Measurements from ENCODE around the gene TCF4.

TCF4 gene

GRCh38 chr18:55321265-55322177, 266.5 kb downstream of the TCF4 start:
- peak; percentile 64 for DNase-seq (ENCODE audit: low read depth)

- no peak for DNase-seq (ENCODE audit: low read depth)
These were observed 267.3 kb downstream of the TCF4 start for GRCh38 chr18:55320424-55321264.

GRCh38 chr18:55319459-55320193, 268.4 kb downstream of the TCF4 start:
- DNase-seq (ENCODE audit: low read depth), result peak; percentile 53

GRCh38 chr18:55318951-55319441, 269.0 kb downstream of the TCF4 start:
- peak; percentile 60 for DNase-seq (ENCODE audit: low read depth)

- no peak for DNase-seq (ENCODE audit: low read depth)
These were observed 270.1 kb downstream of the TCF4 start for GRCh38 chr18:55317864-55318263.

GRCh38 chr18:55317324-55317723, 270.7 kb downstream of the TCF4 start:
- no peak for DNase-seq (ENCODE audit: low read depth)

GRCh38 chr18:55316486-55317184, 271.4 kb downstream of the TCF4 start:
- DNase-seq (ENCODE audit: low read depth), result no peak

- no peak for DNase-seq (ENCODE audit: low read depth)
These were observed 273.3 kb downstream of the TCF4 start for GRCh38 chr18:55314615-55315237.

GRCh38 chr18:55314031-55314430, 274.0 kb downstream of the TCF4 start:
- DNase-seq (ENCODE audit: low read depth), result no peak

- no peak for DNase-seq (ENCODE audit: low read depth)
These were observed 277.1 kb downstream of the TCF4 start for GRCh38 chr18:55310863-55311262.

GRCh38 chr18:55310044-55310676, 277.8 kb downstream of the TCF4 start:
- DNase-seq (ENCODE audit: low read depth), result no peak

GRCh38 chr18:55309249-55309648, 278.7 kb downstream of the TCF4 start:
- no peak for DNase-seq (ENCODE audit: low read depth)

- no peak for DNase-seq (ENCODE audit: low read depth)
These were observed 280.5 kb downstream of the TCF4 start for GRCh38 chr18:55307505-55307904.

- DNase-seq (ENCODE audit: low read depth), result no peak
These were observed 281.5 kb downstream of the TCF4 start for GRCh38 chr18:55306359-55307024.

- peak; percentile 27 for DNase-seq (ENCODE audit: low read depth)
These were observed 285.7 kb downstream of the TCF4 start for GRCh38 chr18:55302167-55302833.

- no peak for DNase-seq (ENCODE audit: low read depth)
These were observed 286.2 kb downstream of the TCF4 start for GRCh38 chr18:55301824-55302166.

- DNase-seq (ENCODE audit: low read depth), result no peak
These were observed 287.0 kb downstream of the TCF4 start for GRCh38 chr18:55300936-55301531.

GRCh38 chr18:55300421-55300935, 287.5 kb downstream of the TCF4 start:
- DNase-seq (ENCODE audit: low read depth), result peak; percentile 61

- DNase-seq (ENCODE audit: low read depth), result no peak
These were observed 291.2 kb downstream of the TCF4 start for GRCh38 chr18:55296778-55297177.

Measured in GM04503 (cell line).